HepG2 (cell line): ENCODE data around the gene CCNG1. TPM values are rescaled to one million over a fixed set of nuclear protein-coding genes. Genes with fewer than 3 reads are reported as not detected.

ENCODE experiments used
- ELF4 ChIP-seq: sonication (generic); formaldehyde crosslinking; IDR thresholded peaks from 2 replicates; pipeline ENCODE4 v1.5.0; 2020; ENCODE audit warnings: missing genetic modification reagents, mild to moderate bottlenecking, moderate library complexity, borderline replicate concordance
- FOXO1 ChIP-seq: sonication (generic); formaldehyde crosslinking; IDR thresholded peaks from 2 replicates; pipeline ENCODE4 v1.4.0; 2020; ENCODE audit warnings: missing genetic modification reagents
- FOXP1 ChIP-seq, 2 experiments: fragments of 450-650 bp in 1 of 2; IDR thresholded peaks; 2 replicates each; pipeline ENCODE4 v1.6.1; 2017 to 2018; ENCODE audit warnings: antibody characterized with exemption in 1 of 2
- GATAD1 ChIP-seq: IDR thresholded peaks from 2 replicates; pipeline ENCODE4 v1.6.1; 2016; ENCODE audit warnings: missing genetic modification reagents, missing compliant biosample characterization
- KAT8 ChIP-seq: IDR thresholded peaks from 2 replicates; pipeline ENCODE4 v1.6.1; 2016; ENCODE audit warnings: missing genetic modification reagents, missing compliant biosample characterization
- NR2F6 ChIP-seq, 2 experiments: IDR thresholded peaks; 2 replicates each; pipeline ENCODE4 v1.6.1; 2016; ENCODE audit warnings: antibody characterized with exemption in 1 of 2, mild to moderate bottlenecking in 1 of 2
- RXRB ChIP-seq: IDR thresholded peaks from 2 replicates; pipeline ENCODE4 v1.6.1; 2016; ENCODE audit warnings: borderline replicate concordance, missing genetic modification reagents, missing compliant biosample characterization
- ZBTB38 ChIP-seq: sonication (generic); formaldehyde crosslinking; IDR thresholded peaks from 2 replicates; pipeline ENCODE4 v1.5.1; 2020; ENCODE audit warnings: mild to moderate bottlenecking, missing genetic modification reagents
- ZNF367 ChIP-seq: sonication (generic); formaldehyde crosslinking; IDR thresholded peaks from 2 replicates; pipeline ENCODE4 v1.4.0; 2020; ENCODE audit warnings: missing genetic modification reagents, borderline replicate concordance
- ZNF382 ChIP-seq: sonication (generic); formaldehyde crosslinking; IDR thresholded peaks from 2 replicates; pipeline ENCODE4 v1.5.0; 2020; ENCODE audit warnings: missing genetic modification reagents, mild to moderate bottlenecking, borderline replicate concordance
- ZNF451 ChIP-seq: sonication (generic); formaldehyde crosslinking; IDR thresholded peaks from 2 replicates; pipeline ENCODE4 v1.5.0; 2020; ENCODE audit warnings: mild to moderate bottlenecking, missing genetic modification reagents
- polyA plus RNA-seq, 8 experiments: library from polyadenylated mRNA; depleted of rRNA in 3 of 8; stranded (reverse) in 7 of 8; unstranded in 1 of 8; fragments of >200 nt; fragmentation: Illumina TruSeq in 4 of 8; extraction: Trizol in 4 of 8; gene quantifications; 2 replicates each; pipeline versions ENCODE4 v1.2.1 to v1.2.3, GENCODE V29; 2011 to 2016; ENCODE audit warnings: low read depth in 4 of 8, missing spikeins in 1 of 8, mixed read lengths in 1 of 8; ENCODE audit not compliant: insufficient read depth in 1 of 8
- total RNA-seq, 5 experiments: library from RNA; depleted of rRNA; stranded (reverse); fragments of >200 nt; fragmentation: Illumina TruSeq; extraction: Trizol; gene quantifications; 2 replicates each; pipeline ENCODE4 v1.2.3, GENCODE V29; 2016; ENCODE audit warnings: low read depth in 1 of 5
- TF ChIP-seq, protein P1 (sequence below): sonication (generic); formaldehyde crosslinking; IDR thresholded peaks from 2 replicates; pipeline ENCODE4 v1.5.0; 2020; ENCODE audit warnings: mild to moderate bottlenecking, missing genetic modification reagents
- TF ChIP-seq, protein P2 (sequence below): sonication (generic); formaldehyde crosslinking; IDR thresholded peaks from 2 replicates; pipeline ENCODE4 v1.5.1; 2020; ENCODE audit warnings: missing genetic modification reagents, mild to moderate bottlenecking, borderline replicate concordance
- TF ChIP-seq, protein P3 (sequence below): sonication (generic); formaldehyde crosslinking; IDR thresholded peaks from 2 replicates; pipeline ENCODE4 v1.5.1; 2020; ENCODE audit warnings: missing genetic modification reagents, mild to moderate bottlenecking, borderline replicate concordance
- TF ChIP-seq, protein P4 (sequence below): sonication (generic); formaldehyde crosslinking; IDR thresholded peaks from 2 replicates; pipeline ENCODE4 v1.4.0; 2020; ENCODE audit warnings: missing genetic modification reagents, borderline replicate concordance

Gene CCNG1
- total and polyA plus RNA-seq, 2 of the 13 experiments (the other 11 are each of a cell fraction or from before 2014, with no cell fraction given), result 181 to 353 TPM

DNA sequence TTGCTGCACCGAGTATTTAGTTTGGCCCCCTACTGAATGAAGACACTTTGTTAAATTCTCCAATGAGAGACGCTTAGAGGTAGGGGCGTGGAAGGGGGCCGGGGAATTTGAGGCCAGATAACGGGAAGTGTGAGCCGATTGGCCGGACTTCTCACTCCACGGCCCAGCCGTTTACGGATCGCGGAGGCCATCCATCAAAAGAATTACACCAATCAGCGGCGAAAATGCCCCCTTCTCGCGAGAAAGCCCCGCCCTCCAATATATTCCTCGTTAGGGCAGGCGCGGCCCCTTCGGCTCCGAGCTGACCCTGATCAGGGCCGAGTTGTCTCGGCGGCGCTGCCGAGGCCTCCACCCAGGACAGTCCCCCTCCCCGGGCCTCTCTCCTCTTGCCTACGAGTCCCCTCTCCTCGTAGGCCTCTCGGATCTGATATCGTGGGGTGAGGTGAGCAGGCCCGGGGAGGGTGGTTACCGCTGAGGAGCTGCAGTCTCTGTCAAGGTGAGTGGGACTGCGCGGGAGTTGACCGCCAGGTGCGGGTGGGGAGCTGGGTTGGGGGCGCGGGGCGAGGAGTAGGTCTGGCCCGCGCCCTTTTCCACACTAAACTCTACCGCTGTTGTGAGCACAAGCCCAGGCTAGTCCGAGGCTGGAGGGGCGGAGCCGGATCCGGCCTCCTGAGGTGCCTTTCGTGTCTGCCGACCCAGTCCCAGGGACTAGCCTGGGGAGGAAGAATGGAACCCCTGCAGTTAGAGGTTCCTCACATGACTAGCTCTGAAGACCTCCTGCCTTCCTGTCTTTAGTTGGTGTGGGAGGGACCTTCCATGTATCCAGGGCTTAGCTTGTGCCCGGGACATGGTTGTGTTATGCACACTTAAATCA, at the start of gene CCNG1 (continued):
- TF ChIP-seq, protein P1, sequence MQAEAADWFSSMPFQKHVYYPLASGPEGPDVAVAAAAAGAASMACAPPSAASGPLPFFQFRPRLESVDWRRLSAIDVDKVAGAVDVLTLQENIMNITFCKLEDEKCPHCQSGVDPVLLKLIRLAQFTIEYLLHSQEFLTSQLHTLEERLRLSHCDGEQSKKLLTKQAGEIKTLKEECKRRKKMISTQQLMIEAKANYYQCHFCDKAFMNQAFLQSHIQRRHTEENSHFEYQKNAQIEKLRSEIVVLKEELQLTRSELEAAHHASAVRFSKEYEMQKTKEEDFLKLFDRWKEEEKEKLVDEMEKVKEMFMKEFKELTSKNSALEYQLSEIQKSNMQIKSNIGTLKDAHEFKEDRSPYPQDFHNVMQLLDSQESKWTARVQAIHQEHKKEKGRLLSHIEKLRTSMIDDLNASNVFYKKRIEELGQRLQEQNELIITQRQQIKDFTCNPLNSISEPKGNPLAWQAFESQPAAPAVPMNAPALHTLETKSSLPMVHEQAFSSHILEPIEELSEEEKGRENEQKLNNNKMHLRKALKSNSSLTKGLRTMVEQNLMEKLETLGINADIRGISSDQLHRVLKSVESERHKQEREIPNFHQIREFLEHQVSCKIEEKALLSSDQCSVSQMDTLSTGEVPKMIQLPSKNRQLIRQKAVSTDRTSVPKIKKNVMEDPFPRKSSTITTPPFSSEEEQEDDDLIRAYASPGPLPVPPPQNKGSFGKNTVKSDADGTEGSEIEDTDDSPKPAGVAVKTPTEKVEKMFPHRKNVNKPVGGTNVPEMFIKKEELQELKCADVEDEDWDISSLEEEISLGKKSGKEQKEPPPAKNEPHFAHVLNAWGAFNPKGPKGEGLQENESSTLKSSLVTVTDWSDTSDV, result no peak
- TF ChIP-seq FOXO1 (CRISPR knock-in tag), result no peak
- TF ChIP-seq KAT8 (CRISPR knock-in tag), result peak; percentile 78
- peak; percentile 73; the same call in 1 of the 2 replicates for TF ChIP-seq NR2F6 (IDR thresholded peaks at IDR 0.05)
- no peak; the same call in 1 of the 2 replicates for TF ChIP-seq NR2F6 (CRISPR knock-in tag; IDR thresholded peaks at IDR 0.05)
- TF ChIP-seq, protein P2, sequence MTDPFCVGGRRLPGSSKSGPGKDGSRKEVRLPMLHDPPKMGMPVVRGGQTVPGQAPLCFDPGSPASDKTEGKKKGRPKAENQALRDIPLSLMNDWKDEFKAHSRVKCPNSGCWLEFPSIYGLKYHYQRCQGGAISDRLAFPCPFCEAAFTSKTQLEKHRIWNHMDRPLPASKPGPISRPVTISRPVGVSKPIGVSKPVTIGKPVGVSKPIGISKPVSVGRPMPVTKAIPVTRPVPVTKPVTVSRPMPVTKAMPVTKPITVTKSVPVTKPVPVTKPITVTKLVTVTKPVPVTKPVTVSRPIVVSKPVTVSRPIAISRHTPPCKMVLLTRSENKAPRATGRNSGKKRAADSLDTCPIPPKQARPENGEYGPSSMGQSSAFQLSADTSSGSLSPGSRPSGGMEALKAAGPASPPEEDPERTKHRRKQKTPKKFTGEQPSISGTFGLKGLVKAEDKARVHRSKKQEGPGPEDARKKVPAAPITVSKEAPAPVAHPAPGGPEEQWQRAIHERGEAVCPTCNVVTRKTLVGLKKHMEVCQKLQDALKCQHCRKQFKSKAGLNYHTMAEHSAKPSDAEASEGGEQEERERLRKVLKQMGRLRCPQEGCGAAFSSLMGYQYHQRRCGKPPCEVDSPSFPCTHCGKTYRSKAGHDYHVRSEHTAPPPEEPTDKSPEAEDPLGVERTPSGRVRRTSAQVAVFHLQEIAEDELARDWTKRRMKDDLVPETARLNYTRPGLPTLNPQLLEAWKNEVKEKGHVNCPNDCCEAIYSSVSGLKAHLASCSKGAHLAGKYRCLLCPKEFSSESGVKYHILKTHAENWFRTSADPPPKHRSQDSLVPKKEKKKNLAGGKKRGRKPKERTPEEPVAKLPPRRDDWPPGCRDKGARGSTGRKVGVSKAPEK, result no peak
- no peak for TF ChIP-seq ZBTB38 (CRISPR knock-in tag)
- peak; percentile 49 for TF ChIP-seq GATAD1 (CRISPR knock-in tag)
- TF ChIP-seq, protein P3, sequence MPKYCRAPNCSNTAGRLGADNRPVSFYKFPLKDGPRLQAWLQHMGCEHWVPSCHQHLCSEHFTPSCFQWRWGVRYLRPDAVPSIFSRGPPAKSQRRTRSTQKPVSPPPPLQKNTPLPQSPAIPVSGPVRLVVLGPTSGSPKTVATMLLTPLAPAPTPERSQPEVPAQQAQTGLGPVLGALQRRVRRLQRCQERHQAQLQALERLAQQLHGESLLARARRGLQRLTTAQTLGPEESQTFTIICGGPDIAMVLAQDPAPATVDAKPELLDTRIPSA (CRISPR knock-in tag), result no peak
- TF ChIP-seq RXRB (CRISPR knock-in tag), result no peak; the same call in 1 of the 2 replicates
- no peak for TF ChIP-seq ZNF451 (CRISPR knock-in tag)
- no peak for TF ChIP-seq ELF4 (CRISPR knock-in tag)
- TF ChIP-seq FOXP1 (IDR thresholded peaks at IDR 0.05), result no peak
- no peak for TF ChIP-seq FOXP1 (CRISPR knock-in tag; IDR thresholded peaks at IDR 0.05)
- TF ChIP-seq, protein P4, sequence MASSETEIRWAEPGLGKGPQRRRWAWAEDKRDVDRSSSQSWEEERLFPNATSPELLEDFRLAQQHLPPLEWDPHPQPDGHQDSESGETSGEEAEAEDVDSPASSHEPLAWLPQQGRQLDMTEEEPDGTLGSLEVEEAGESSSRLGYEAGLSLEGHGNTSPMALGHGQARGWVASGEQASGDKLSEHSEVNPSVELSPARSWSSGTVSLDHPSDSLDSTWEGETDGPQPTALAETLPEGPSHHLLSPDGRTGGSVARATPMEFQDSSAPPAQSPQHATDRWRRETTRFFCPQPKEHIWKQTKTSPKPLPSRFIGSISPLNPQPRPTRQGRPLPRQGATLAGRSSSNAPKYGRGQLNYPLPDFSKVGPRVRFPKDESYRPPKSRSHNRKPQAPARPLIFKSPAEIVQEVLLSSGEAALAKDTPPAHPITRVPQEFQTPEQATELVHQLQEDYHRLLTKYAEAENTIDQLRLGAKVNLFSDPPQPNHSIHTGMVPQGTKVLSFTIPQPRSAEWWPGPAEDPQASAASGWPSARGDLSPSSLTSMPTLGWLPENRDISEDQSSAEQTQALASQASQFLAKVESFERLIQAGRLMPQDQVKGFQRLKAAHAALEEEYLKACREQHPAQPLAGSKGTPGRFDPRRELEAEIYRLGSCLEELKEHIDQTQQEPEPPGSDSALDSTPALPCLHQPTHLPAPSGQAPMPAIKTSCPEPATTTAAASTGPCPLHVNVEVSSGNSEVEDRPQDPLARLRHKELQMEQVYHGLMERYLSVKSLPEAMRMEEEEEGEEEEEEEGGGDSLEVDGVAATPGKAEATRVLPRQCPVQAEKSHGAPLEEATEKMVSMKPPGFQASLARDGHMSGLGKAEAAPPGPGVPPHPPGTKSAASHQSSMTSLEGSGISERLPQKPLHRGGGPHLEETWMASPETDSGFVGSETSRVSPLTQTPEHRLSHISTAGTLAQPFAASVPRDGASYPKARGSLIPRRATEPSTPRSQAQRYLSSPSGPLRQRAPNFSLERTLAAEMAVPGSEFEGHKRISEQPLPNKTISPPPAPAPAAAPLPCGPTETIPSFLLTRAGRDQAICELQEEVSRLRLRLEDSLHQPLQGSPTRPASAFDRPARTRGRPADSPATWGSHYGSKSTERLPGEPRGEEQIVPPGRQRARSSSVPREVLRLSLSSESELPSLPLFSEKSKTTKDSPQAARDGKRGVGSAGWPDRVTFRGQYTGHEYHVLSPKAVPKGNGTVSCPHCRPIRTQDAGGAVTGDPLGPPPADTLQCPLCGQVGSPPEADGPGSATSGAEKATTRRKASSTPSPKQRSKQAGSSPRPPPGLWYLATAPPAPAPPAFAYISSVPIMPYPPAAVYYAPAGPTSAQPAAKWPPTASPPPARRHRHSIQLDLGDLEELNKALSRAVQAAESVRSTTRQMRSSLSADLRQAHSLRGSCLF (CRISPR knock-in tag), result no peak
- TF ChIP-seq ZNF382 (CRISPR knock-in tag), result no peak
- TF ChIP-seq ZNF367 (CRISPR knock-in tag), result no peak
